IMR-90 (cell line): ENCODE data around the gene ULK1. TPM values are rescaled to one million over a fixed set of nuclear protein-coding genes. Genes with fewer than 3 reads are reported as not detected.

Experiments used
- ATAC-seq: fragments of 200-7000 bp; cut with Tn5 transposase; 2 replicates; pipeline ENCODE4 v1.9.1; 2020; ENCODE audit warnings: low read depth, mild to moderate bottlenecking, moderate library complexity
- BruUV-seq: library from RNA; stranded (reverse); fragments of 400-500 nt; replicated peaks from 2 replicates; lab custom pipeline; 2021; lab: Mats Ljungman, UMichigan
- CTCF ChIA-PET: fragments of 300-600 bp; formaldehyde crosslinking; extraction: SDS; loops from one replicate; lab custom pipeline; 2021; ENCODE audit warnings: antibody characterized with exemption; lab: Yijun Ruan, JAX
- POLR2A ChIA-PET: fragments of 300-600 bp; sonication (Branson Sonifier 250); formaldehyde crosslinking; loops from one replicate; lab custom pipeline; 2022; ENCODE audit warnings: antibody characterized with exemption; ENCODE audit not compliant: unreplicated experiment; lab: Charles Lee
- DNase-seq: peaks from one replicate; pipeline ENCODE4 v3.0.0; 2013
- H2AFZ ChIP-seq: replicated peaks from 2 replicates; pipeline ENCODE3; 2013; ENCODE audit warnings: low read length, mild to moderate bottlenecking; ENCODE audit not compliant: poor library complexity
- H2AK5ac ChIP-seq: 2 replicates; pipeline ENCODE4 v1.6.1; 2013; ENCODE audit warnings: low read depth, low read length, inconsistent platforms
- H2AK9ac ChIP-seq: replicated peaks from 2 replicates; pipeline ENCODE3; 2013; ENCODE audit warnings: mild to moderate bottlenecking, low read depth, low read length, moderate library complexity; ENCODE audit not compliant: poor library complexity
- H2BK120ac ChIP-seq: 2 replicates; pipeline ENCODE4 v1.6.1; 2013; ENCODE audit warnings: low read depth, low read length, inconsistent platforms
- H2BK15ac ChIP-seq: 3 replicates; pipeline ENCODE4 v1.6.1; 2013; ENCODE audit warnings: low read depth, low read length, inconsistent platforms
- H2BK20ac ChIP-seq: 2 replicates; pipeline ENCODE4 v1.6.1; 2013; ENCODE audit warnings: low read depth, mild to moderate bottlenecking, inconsistent platforms, low read length, moderate library complexity
- H2BK5ac ChIP-seq: 2 replicates; pipeline ENCODE4 v1.6.1; 2013; ENCODE audit warnings: mild to moderate bottlenecking, low read depth, low read length, inconsistent platforms; ENCODE audit not compliant: poor library complexity, severe bottlenecking
- H3K14ac ChIP-seq: replicated peaks from 2 replicates; pipeline ENCODE4 v1.6.1; 2013; ENCODE audit warnings: low read depth, low read length, inconsistent platforms
- H3K18ac ChIP-seq: 2 replicates; pipeline ENCODE4 v1.6.1; 2013; ENCODE audit warnings: low read depth, low read length, control low read depth
- H3K23ac ChIP-seq: 2 replicates; pipeline ENCODE4 v1.6.1; 2013; ENCODE audit warnings: low read depth, low read length, inconsistent platforms
- H3K27ac ChIP-seq: 2 replicates; pipeline ENCODE4 v1.5.1; 2013; ENCODE audit warnings: mild to moderate bottlenecking, control low read depth, low read length; ENCODE audit not compliant: insufficient read depth
- H3K27me3 ChIP-seq: 2 replicates; pipeline ENCODE4 v1.6.1; 2013; ENCODE audit warnings: low read length; ENCODE audit not compliant: control insufficient read depth, insufficient read depth
- H3K36me3 ChIP-seq: 2 replicates; pipeline ENCODE4 v1.6.1; 2013; ENCODE audit warnings: low read length, mixed read lengths; ENCODE audit not compliant: control insufficient read depth, insufficient read depth
- H3K4ac ChIP-seq: 2 replicates; pipeline ENCODE4 v1.6.1; 2013; ENCODE audit warnings: low read depth, low read length, inconsistent platforms
- H3K4me1 ChIP-seq: 2 replicates; pipeline ENCODE4 v1.6.1; 2013; ENCODE audit warnings: low read length, mixed read lengths; ENCODE audit not compliant: control insufficient read depth, insufficient read depth
- H3K4me2 ChIP-seq: 2 replicates; pipeline ENCODE4 v1.6.1; 2013; ENCODE audit warnings: low read depth, mild to moderate bottlenecking, control low read depth, low read length, moderate library complexity
- H3K4me3 ChIP-seq: 2 replicates; pipeline ENCODE4 v1.5.1; 2013; ENCODE audit warnings: low read depth, mild to moderate bottlenecking, control low read depth, low read length, moderate library complexity; ENCODE audit not compliant: insufficient read depth
- H3K56ac ChIP-seq: 2 replicates; pipeline ENCODE4 v1.6.1; 2013; ENCODE audit warnings: low read length, inconsistent platforms; ENCODE audit not compliant: insufficient read depth; ENCODE audit errors: extremely low read depth
- H3K79me1 ChIP-seq, 2 experiments: 2 replicates each; pipeline ENCODE4 v1.6.1; 2013; ENCODE audit warnings: low read length in 2 of 2, inconsistent platforms in 1 of 2, low read depth in 1 of 2
- H3K9ac ChIP-seq: 2 replicates; pipeline ENCODE4 v1.6.1; 2013; ENCODE audit warnings: low read depth, low read length, control low read depth
- H3K9me1 ChIP-seq: 2 replicates; pipeline ENCODE4 v1.6.1; 2013; ENCODE audit warnings: low read length, inconsistent platforms; ENCODE audit not compliant: insufficient read depth
- H3K9me3 ChIP-seq: 2 replicates; pipeline ENCODE4 v1.6.1; 2013; ENCODE audit warnings: low read length; ENCODE audit not compliant: control insufficient read depth, insufficient read depth
- H4K20me1 ChIP-seq: 2 replicates; pipeline ENCODE4 v1.6.1; 2013; ENCODE audit warnings: low read length, inconsistent platforms; ENCODE audit not compliant: insufficient read depth
- H4K5ac ChIP-seq: 2 replicates; pipeline ENCODE4 v1.6.1; 2013; ENCODE audit warnings: mild to moderate bottlenecking, low read depth, low read length, control low read depth
- H4K8ac ChIP-seq, 2 experiments: 2 replicates each; pipeline ENCODE4 v1.6.1; 2013; ENCODE audit warnings: low read depth in 2 of 2, low read length in 2 of 2, control low read depth in 1 of 2, inconsistent platforms in 1 of 2
- H4K91ac ChIP-seq: 2 replicates; pipeline ENCODE4 v1.6.1; 2013; ENCODE audit warnings: low read depth, low read length, inconsistent platforms; ENCODE audit not compliant: insufficient read depth
- BHLHE40 ChIP-seq: fragments of 150-350 bp; IDR thresholded peaks from 2 replicates; pipeline ENCODE4 v1.6.1; 2016; ENCODE audit warnings: mild to moderate bottlenecking, low read depth, low read length
- CEBPB ChIP-seq: IDR thresholded peaks from 2 replicates; pipeline ENCODE4 v1.6.1; 2012; ENCODE audit warnings: low read depth, low read length, improper control_type of control experiment
- CHD1 ChIP-seq: IDR thresholded peaks from 2 replicates; pipeline ENCODE4 v1.6.1; 2012; ENCODE audit warnings: low read depth, low read length, improper control_type of control experiment
- CTCF ChIP-seq: conservative IDR thresholded peaks from 2 replicates; pipeline ENCODE4 v1.5.1; 2012; ENCODE audit warnings: mild to moderate bottlenecking, low read depth, low read length, improper control_type of control experiment
- FOS ChIP-seq: fragments of 150-350 bp; IDR thresholded peaks from 2 replicates; pipeline ENCODE4 v1.6.1; 2016; ENCODE audit warnings: low read depth, low read length
- MAFK ChIP-seq: IDR thresholded peaks from 2 replicates; pipeline ENCODE4 v1.6.1; 2012; ENCODE audit warnings: low read depth, low read length, improper control_type of control experiment
- MAZ ChIP-seq: IDR thresholded peaks from 2 replicates; pipeline ENCODE4 v1.6.1; 2012; ENCODE audit warnings: low read depth, mild to moderate bottlenecking, low read length, improper control_type of control experiment, moderate library complexity, borderline replicate concordance
- MXI1 ChIP-seq: IDR thresholded peaks from 2 replicates; pipeline ENCODE4 v1.6.1; 2012; ENCODE audit warnings: low read depth, mild to moderate bottlenecking, low read length, moderate library complexity, borderline replicate concordance
- NFE2L2 ChIP-seq: fragments of 150-350 bp; IDR thresholded peaks from 2 replicates; pipeline ENCODE4 v1.6.1; 2016; ENCODE audit warnings: low read depth, mild to moderate bottlenecking, low read length
- POLR2A ChIP-seq: IDR thresholded peaks from 2 replicates; pipeline ENCODE4 v1.6.1; 2012; ENCODE audit warnings: mild to moderate bottlenecking, low read depth, low read length
- RAD21 ChIP-seq: IDR thresholded peaks from 2 replicates; pipeline ENCODE4 v1.6.1; 2012; ENCODE audit warnings: low read length, improper control_type of control experiment
- RCOR1 ChIP-seq: IDR thresholded peaks from 2 replicates; pipeline ENCODE4 v1.6.1; 2012; ENCODE audit warnings: mild to moderate bottlenecking, low read length, improper control_type of control experiment; ENCODE audit not compliant: insufficient replicate concordance
- RFX5 ChIP-seq: IDR thresholded peaks from 2 replicates; pipeline ENCODE4 v1.8.0; 2012; ENCODE audit warnings: low read depth, mild to moderate bottlenecking, low read length, moderate library complexity
- SMC3 ChIP-seq: fragments of 150-350 bp; IDR thresholded peaks from 2 replicates; pipeline ENCODE4 v1.6.1; 2016; ENCODE audit warnings: low read depth, mild to moderate bottlenecking, antibody characterized with exemption, low read length, moderate library complexity
- WGBS, 2 experiments: methylation state at CpG; one replicate each; pipeline versions ENCODE4 v1.1.5 to v1.1.7; 2013; ENCODE audit warnings: missing lambda C conversion rate in 2 of 2; ENCODE audit not compliant: insufficient read length in 1 of 2; ENCODE audit errors: extremely low coverage in 2 of 2; 5-methylcytosine and 5-hydroxymethylcytosine counted together
- dilution Hi-C: fragments of 300-500 bp; cut with HindIII; formaldehyde crosslinking; loops from one replicate; pipeline ENCODE4 v1.14.3; 2018; ENCODE audit warnings: low sequenced_read_pairs; ENCODE audit not compliant: unreplicated experiment
- in situ Hi-C: fragments of 300-500 bp; cut with MboI; formaldehyde crosslinking; loops from 3 replicates; pipeline ENCODE4 v1.14.3; 2019; ENCODE audit warnings: low sequenced_read_pairs, inconsistent platforms, mixed read lengths
- intact Hi-C: fragments of 100-400 bp; cut with micrococcal nuclease; formaldehyde crosslinking; loops from 2 replicates; pipeline ENCODE4 v1.10.0; 2022
- polyA plus RNA-seq, 3 experiments: library from polyadenylated mRNA; depleted of rRNA; stranded (reverse); fragments of >200 nt; gene quantifications; 2 replicates each; pipeline ENCODE4 v1.2.3, GENCODE V29; 2012; ENCODE audit warnings: low replicate concordance in 1 of 3
- total RNA-seq: library from RNA; depleted of rRNA; stranded (reverse); fragments of >200 nt; gene quantifications from 2 replicates; pipeline ENCODE4 v1.2.3, GENCODE V29; 2012
- TF ChIP-seq, protein P1 (sequence below): fragments of 150-350 bp; IDR thresholded peaks from 2 replicates; pipeline ENCODE4 v1.6.1; 2016; ENCODE audit warnings: low read depth, mild to moderate bottlenecking, low read length, moderate library complexity, borderline replicate concordance
- TF ChIP-seq, protein P2 (sequence below): fragments of 150-350 bp; IDR thresholded peaks from 2 replicates; pipeline ENCODE4 v1.6.1; 2017; ENCODE audit warnings: mild to moderate bottlenecking, antibody characterized with exemption, low read length, low read depth

The ULK1 gene
- total and polyA plus RNA-seq, 2 of the 4 experiments (the other 2 are of a cell fraction), result 1.8 to 19.2 TPM

DNA sequence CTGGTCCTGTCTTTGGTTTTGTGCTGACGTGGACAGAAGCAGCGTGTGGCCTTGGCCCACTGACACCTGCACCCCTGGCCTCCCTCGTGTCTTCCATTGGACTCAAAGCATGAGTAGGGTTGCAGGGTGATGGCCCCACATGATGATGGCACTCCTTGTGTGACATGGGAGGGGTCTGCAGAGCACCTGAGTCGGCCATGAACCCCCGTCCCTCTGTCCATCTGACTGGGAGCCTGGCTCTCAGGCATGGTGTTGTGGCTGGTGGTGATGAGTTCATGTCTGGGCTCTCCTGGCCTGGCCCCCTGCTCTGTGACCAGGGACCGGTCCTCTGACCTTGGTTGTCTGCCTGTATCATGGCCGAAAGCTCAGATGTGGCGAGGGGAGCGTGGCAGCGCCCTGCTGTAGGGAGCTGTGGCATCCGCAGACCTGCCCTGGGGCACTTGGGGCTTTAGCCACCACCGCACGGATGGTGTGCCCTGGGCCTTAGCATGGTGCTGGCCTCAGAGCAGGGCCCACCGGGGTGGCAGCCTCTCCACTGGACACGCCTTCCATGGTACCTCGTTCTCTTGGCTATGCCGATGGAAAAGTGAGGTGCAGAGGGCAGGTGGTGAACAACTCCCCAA, 16.7 kb downstream of the ULK1 start:
- H3K4me2 ChIP-seq, result no peak overlapping the region
- ATAC-seq, result no peak
- H4K91ac ChIP-seq, result no peak overlapping the region
- H3K14ac ChIP-seq, result no peak overlapping the region
- peak overlapping the region; percentile 55 for H2AK9ac ChIP-seq
- no peak overlapping the region for H4K8ac ChIP-seq
- no peak overlapping the region for H3K18ac ChIP-seq
- peaks cover 75% of the 10 kb centered on the region for H3K36me3 ChIP-seq
- H3K56ac ChIP-seq, result no peak overlapping the region
- H3K79me1 ChIP-seq, result 0 out of 4 replicates have a peak, but pooled peaks cover 0 to 20% of the 10 kb centered on the region in 2 experiments
- no peak overlapping the region for H3K23ac ChIP-seq
- no TSS peak for BruUV-seq
- H4K20me1 ChIP-seq, result peaks cover 14% of the 10 kb centered on the region
- peaks cover 9% of the 10 kb centered on the region for H3K4me1 ChIP-seq
- intact Hi-C loops (no loop called here), dilution Hi-C loops (no loop called here), in situ Hi-C loops (no loop called here)
- H3K27ac ChIP-seq, result no peak overlapping the region
- no peak for DNase-seq
- H3K4me3 ChIP-seq, result no peak overlapping the region
- no peak overlapping the region for H2BK5ac ChIP-seq
- POLR2A ChIA-PET, result no interaction called here
- no peak overlapping the region for H2AK5ac ChIP-seq
- no peak overlapping the region for H3K9ac ChIP-seq
- no peaks in the 10 kb centered on the region for H3K27me3 ChIP-seq
- no peak overlapping the region for H2BK120ac ChIP-seq
- H2AFZ ChIP-seq, result no peak overlapping the region
- H2BK15ac ChIP-seq, result no peak overlapping the region
- CTCF ChIA-PET, result no interaction called here
- 93% methylated on average over 6 of the region's 17 CpGs; no CpG with 5 or more reads in 1 of the 2 experiments for WGBS, 2 experiments
- no peaks in the 10 kb centered on the region for H3K9me3 ChIP-seq
- H3K9me1 ChIP-seq, result no peaks in the 10 kb centered on the region
- H2BK20ac ChIP-seq, result no peak overlapping the region
- TF ChIP-seq, protein P1, sequence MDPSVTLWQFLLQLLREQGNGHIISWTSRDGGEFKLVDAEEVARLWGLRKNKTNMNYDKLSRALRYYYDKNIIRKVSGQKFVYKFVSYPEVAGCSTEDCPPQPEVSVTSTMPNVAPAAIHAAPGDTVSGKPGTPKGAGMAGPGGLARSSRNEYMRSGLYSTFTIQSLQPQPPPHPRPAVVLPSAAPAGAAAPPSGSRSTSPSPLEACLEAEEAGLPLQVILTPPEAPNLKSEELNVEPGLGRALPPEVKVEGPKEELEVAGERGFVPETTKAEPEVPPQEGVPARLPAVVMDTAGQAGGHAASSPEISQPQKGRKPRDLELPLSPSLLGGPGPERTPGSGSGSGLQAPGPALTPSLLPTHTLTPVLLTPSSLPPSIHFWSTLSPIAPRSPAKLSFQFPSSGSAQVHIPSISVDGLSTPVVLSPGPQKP, result no peak
- TF ChIP-seq MAZ (no peak), RFX5 (no peak), CHD1 (no peak), CTCF (no peak), MXI1 (no peak), SMC3 (no peak), POLR2A (no peak), MAFK (no peak), RAD21 (no peak), FOS (no peak), RCOR1 (no peak), NFE2L2 (no peak), CEBPB (no peak), BHLHE40 (no peak)
- TF ChIP-seq, protein P2, sequence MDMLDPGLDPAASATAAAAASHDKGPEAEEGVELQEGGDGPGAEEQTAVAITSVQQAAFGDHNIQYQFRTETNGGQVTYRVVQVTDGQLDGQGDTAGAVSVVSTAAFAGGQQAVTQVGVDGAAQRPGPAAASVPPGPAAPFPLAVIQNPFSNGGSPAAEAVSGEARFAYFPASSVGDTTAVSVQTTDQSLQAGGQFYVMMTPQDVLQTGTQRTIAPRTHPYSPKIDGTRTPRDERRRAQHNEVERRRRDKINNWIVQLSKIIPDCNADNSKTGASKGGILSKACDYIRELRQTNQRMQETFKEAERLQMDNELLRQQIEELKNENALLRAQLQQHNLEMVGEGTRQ, result no peak
- H3K4ac ChIP-seq, result no peak overlapping the region
- no peak overlapping the region for H4K5ac ChIP-seq
